ENCODE data around the gene EXOC5.

DNA sequence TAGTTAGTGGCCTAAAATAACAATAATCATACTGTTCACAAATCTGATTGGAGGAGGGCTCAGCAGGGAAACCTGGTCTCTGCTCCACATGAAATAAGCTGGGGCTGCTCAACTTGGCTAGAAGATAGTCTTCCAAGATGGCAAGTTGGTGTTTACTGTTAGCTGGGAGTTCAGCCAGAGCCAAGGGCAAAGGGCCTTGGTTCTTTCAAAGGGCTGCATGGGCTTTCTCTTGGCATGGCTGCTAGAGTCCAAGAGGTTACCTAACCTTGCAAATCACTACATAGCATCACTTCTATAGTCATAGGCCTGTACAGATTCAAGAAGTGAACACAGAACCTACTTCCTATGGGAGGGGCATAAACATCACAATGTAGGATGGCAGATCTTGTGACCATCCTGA lies 7.1 kb downstream of the EXOC5 start:
- TF ChIP-seq, protein P1, sequence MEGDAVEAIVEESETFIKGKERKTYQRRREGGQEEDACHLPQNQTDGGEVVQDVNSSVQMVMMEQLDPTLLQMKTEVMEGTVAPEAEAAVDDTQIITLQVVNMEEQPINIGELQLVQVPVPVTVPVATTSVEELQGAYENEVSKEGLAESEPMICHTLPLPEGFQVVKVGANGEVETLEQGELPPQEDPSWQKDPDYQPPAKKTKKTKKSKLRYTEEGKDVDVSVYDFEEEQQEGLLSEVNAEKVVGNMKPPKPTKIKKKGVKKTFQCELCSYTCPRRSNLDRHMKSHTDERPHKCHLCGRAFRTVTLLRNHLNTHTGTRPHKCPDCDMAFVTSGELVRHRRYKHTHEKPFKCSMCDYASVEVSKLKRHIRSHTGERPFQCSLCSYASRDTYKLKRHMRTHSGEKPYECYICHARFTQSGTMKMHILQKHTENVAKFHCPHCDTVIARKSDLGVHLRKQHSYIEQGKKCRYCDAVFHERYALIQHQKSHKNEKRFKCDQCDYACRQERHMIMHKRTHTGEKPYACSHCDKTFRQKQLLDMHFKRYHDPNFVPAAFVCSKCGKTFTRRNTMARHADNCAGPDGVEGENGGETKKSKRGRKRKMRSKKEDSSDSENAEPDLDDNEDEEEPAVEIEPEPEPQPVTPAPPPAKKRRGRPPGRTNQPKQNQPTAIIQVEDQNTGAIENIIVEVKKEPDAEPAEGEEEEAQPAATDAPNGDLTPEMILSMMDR (IDR thresholded peaks at IDR 0.05; ENCODE audit: borderline replicate concordance, extremely low read depth, low read length, poor library complexity, severe bottlenecking): no peak
- no peak for TF ChIP-seq EZH2 (IDR thresholded peaks at IDR 0.05; ENCODE audit: borderline replicate concordance, low read depth, low read length, severe bottlenecking)

Measured in DND-41 (cell line).